ENCODE data around the gene MYH11. TPM values are rescaled to one million over a fixed set of nuclear protein-coding genes. Genes with fewer than 3 reads are reported as not detected.

Gene MYH11
- total and polyA plus RNA-seq, 10 of the 15 experiments (the other 5 are each of a cell fraction or from before 2014, with no cell fraction given) = 0.01 to 1.9 (median 0.13) TPM; not detected in 1

DNA sequence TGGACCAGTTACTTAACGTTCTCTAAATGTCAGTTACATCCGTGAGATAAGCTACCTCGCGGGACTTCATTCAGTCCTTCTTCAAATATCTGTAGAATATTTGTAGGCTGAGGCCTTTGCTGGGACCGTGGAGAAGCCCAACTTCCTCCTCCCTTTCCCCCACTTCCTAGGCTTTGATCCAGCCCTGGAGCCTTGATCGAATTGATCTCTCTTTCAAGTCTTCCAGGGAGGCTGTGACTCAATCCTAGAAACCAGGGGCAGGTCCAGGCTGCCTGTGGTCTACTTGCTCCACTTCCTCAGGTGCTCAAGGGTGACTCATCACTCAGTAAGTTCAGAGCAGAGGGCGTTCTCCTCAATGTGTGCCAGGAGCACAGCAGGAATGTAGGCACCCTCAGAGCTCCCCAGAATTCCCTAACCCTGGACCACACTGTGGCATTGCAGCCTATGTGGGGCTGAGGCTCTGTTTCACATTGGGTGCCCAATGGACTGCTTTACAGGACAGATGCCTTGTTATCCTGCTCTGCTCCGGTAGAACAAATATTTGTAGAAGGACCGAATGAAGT, 42.8 kb upstream of the MYH11 start (continued):
- TF ChIP-seq, protein P1, sequence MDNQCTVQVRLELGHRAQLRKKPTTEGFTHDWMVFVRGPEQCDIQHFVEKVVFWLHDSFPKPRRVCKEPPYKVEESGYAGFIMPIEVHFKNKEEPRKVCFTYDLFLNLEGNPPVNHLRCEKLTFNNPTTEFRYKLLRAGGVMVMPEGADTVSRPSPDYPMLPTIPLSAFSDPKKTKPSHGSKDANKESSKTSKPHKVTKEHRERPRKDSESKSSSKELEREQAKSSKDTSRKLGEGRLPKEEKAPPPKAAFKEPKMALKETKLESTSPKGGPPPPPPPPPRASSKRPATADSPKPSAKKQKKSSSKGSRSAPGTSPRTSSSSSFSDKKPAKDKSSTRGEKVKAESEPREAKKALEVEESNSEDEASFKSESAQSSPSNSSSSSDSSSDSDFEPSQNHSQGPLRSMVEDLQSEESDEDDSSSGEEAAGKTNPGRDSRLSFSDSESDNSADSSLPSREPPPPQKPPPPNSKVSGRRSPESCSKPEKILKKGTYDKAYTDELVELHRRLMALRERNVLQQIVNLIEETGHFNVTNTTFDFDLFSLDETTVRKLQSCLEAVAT (IDR thresholded peaks at IDR 0.05) = no peak
- TF ChIP-seq BHLHE40 (IDR thresholded peaks at IDR 0.05; ENCODE audit: borderline replicate concordance in 1 of 2, low read depth in 2 of 2, low read length in 1 of 2) (peak; percentile 57 to 71; a peak in 3 of 4 replicates), KAT2A (conservative IDR thresholded peaks at IDR 0.05; ENCODE audit: control insufficient read depth, low read depth, low read length) (no peak), TCF3 (IDR thresholded peaks at IDR 0.05; ENCODE audit: borderline replicate concordance, insufficient read depth, low read depth, low read length) (0 out of 2 replicates have a peak, but pooled peaks have one; percentile 55), CBFB (IDR thresholded peaks at IDR 0.05; ENCODE audit: low read depth) (peak; percentile 78; the same call in 1 of the 2 replicates), JUNB (IDR thresholded peaks at IDR 0.05) (peak; percentile 95), SRF (IDR thresholded peaks at IDR 0.05; ENCODE audit: low read depth in 2 of 2, low read length in 2 of 2) (0 out of 4 replicates have a peak, but pooled peaks of 1 of the 2 experiments have one; percentile 51), IRF4 (IDR thresholded peaks at IDR 0.05; ENCODE audit: low read depth, low read length) (peak; percentile 88), PML (IDR thresholded peaks at IDR 0.05; ENCODE audit: low read length) (no peak), CREM (IDR thresholded peaks at IDR 0.05; ENCODE audit: low read depth) (peak; percentile 67), MYC (IDR thresholded peaks at IDR 0.05; ENCODE audit: insufficient read depth, insufficient read length, insufficient replicate concordance, low read length, severe bottlenecking) (no peak), NRF1 (conservative IDR thresholded peaks at IDR 0.05; ENCODE audit: low read depth, low read length) (no peak), SP1 (IDR thresholded peaks at IDR 0.05; ENCODE audit: low read depth, low read length) (peak; percentile 42), SUPT20H (IDR thresholded peaks at IDR 0.05; ENCODE audit: borderline replicate concordance, control insufficient read depth, low read depth, low read length) (no peak), BCL11A (IDR thresholded peaks at IDR 0.05; ENCODE audit: low read depth, low read length) (peak; percentile 82), IKZF2 (IDR thresholded peaks at IDR 0.05) (peak; percentile 96 to 97), SPI1 (IDR thresholded peaks at IDR 0.05; ENCODE audit: borderline replicate concordance, insufficient read depth, low read depth, low read length) (peak; percentile 82; the same call in 1 of the 2 replicates), NFIC (IDR thresholded peaks at IDR 0.05; ENCODE audit: low read depth, low read length) (peak; percentile 87), HDGF (IDR thresholded peaks at IDR 0.05) (no peak), RUNX3 (IDR thresholded peaks at IDR 0.05; ENCODE audit: low read length) (peak; percentile 97), MEF2A (IDR thresholded peaks at IDR 0.05; ENCODE audit: insufficient read depth, low read depth, low read length) (0 out of 2 replicates have a peak, but pooled peaks have one; percentile 21), NFYB (IDR thresholded peaks at IDR 0.05; ENCODE audit: insufficient read depth, low read depth, low read length) (no peak), NR2F1 (conservative IDR thresholded peaks at IDR 0.05) (peak; percentile 46), SREBF1 (IDR thresholded peaks at IDR 0.05; ENCODE audit: low read length) (no peak), GATAD2B (conservative IDR thresholded peaks at IDR 0.05; ENCODE audit: low read depth) (peak; percentile 33; the same call in 1 of the 2 replicates), SIN3A (IDR thresholded peaks at IDR 0.05; ENCODE audit: low read depth, low read length) (no peak), TCF12 (IDR thresholded peaks at IDR 0.05; ENCODE audit: low read depth, low read length) (0 out of 2 replicates have a peak, but pooled peaks have one; percentile 48), MTA2 (IDR thresholded peaks at IDR 0.05; ENCODE audit: low read depth) (peak; percentile 52)
- TF ChIP-seq, protein P2, sequence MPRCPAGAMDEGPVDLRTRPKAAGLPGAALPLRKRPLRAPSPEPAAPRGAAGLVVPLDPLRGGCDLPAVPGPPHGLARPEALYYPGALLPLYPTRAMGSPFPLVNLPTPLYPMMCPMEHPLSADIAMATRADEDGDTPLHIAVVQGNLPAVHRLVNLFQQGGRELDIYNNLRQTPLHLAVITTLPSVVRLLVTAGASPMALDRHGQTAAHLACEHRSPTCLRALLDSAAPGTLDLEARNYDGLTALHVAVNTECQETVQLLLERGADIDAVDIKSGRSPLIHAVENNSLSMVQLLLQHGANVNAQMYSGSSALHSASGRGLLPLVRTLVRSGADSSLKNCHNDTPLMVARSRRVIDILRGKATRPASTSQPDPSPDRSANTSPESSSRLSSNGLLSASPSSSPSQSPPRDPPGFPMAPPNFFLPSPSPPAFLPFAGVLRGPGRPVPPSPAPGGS (IDR thresholded peaks at IDR 0.05; ENCODE audit: borderline replicate concordance, insufficient read depth, low read depth, low read length, poor library complexity, severe bottlenecking) = peak; percentile 65
- TF ChIP-seq, protein P3, sequence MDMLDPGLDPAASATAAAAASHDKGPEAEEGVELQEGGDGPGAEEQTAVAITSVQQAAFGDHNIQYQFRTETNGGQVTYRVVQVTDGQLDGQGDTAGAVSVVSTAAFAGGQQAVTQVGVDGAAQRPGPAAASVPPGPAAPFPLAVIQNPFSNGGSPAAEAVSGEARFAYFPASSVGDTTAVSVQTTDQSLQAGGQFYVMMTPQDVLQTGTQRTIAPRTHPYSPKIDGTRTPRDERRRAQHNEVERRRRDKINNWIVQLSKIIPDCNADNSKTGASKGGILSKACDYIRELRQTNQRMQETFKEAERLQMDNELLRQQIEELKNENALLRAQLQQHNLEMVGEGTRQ (IDR thresholded peaks at IDR 0.05; ENCODE audit: borderline replicate concordance, low read depth, low read length) = no peak
